ENCODE data around the gene XRN2.

DNA sequence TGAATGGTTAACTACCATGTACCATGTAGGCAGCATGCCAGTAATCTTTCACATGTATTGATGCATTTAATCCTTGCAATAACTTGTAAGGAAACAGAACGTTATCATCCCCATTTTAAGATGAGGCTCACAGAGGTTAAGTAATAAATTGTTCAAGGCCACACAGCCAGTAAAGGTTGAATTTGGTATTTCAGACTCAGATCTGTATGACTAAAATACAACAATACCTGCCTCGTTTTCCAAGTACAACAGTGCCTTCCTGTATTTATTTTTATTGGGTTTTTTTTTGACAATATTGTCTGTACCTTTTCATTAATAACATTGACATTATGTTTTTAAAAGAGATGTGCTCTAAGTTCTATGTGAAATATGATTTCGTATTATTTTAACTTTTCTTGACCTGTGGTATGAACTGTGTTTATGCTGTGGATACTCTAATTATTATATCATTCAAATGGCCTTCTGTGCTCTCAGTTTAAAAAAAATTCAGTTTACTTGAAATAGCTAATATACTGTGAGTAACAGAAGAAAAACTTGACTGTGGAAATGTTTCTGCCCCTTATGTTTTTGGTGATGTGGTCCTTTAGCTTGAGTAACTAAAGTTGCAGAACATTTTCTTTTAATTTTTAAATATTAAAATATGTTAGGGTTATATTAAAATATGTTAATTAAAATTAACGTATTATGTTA, 39.7 kb downstream of the XRN2 start:
- TF ChIP-seq, protein P1, sequence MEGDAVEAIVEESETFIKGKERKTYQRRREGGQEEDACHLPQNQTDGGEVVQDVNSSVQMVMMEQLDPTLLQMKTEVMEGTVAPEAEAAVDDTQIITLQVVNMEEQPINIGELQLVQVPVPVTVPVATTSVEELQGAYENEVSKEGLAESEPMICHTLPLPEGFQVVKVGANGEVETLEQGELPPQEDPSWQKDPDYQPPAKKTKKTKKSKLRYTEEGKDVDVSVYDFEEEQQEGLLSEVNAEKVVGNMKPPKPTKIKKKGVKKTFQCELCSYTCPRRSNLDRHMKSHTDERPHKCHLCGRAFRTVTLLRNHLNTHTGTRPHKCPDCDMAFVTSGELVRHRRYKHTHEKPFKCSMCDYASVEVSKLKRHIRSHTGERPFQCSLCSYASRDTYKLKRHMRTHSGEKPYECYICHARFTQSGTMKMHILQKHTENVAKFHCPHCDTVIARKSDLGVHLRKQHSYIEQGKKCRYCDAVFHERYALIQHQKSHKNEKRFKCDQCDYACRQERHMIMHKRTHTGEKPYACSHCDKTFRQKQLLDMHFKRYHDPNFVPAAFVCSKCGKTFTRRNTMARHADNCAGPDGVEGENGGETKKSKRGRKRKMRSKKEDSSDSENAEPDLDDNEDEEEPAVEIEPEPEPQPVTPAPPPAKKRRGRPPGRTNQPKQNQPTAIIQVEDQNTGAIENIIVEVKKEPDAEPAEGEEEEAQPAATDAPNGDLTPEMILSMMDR (IDR thresholded peaks at IDR 0.05; ENCODE audit: low read depth, low read length, missing input control) = no peak
- TF ChIP-seq, protein P2, sequence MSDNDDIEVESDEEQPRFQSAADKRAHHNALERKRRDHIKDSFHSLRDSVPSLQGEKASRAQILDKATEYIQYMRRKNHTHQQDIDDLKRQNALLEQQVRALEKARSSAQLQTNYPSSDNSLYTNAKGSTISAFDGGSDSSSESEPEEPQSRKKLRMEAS (IDR thresholded peaks at IDR 0.05) = no peak
- TF ChIP-seq FOXA1 (IDR thresholded peaks at IDR 0.05) (no peak), YY1 (IDR thresholded peaks at IDR 0.05) (no peak), JUND (IDR thresholded peaks at IDR 0.05) (no peak), TAF1 (conservative IDR thresholded peaks at IDR 0.05) (no peak), RAD21 (IDR thresholded peaks at IDR 0.05) (no peak), SP1 (IDR thresholded peaks at IDR 0.05) (no peak), EGR1 (IDR thresholded peaks at IDR 0.05; ENCODE audit: low read depth in 2 of 2) (no peak), GABPA (IDR thresholded peaks at IDR 0.05 in 1 of 2, conservative IDR thresholded peaks at IDR 0.05 in 1 of 2) (no peak), NR2F2 (IDR thresholded peaks at IDR 0.05) (no peak)
- TF ChIP-seq, protein P3, sequence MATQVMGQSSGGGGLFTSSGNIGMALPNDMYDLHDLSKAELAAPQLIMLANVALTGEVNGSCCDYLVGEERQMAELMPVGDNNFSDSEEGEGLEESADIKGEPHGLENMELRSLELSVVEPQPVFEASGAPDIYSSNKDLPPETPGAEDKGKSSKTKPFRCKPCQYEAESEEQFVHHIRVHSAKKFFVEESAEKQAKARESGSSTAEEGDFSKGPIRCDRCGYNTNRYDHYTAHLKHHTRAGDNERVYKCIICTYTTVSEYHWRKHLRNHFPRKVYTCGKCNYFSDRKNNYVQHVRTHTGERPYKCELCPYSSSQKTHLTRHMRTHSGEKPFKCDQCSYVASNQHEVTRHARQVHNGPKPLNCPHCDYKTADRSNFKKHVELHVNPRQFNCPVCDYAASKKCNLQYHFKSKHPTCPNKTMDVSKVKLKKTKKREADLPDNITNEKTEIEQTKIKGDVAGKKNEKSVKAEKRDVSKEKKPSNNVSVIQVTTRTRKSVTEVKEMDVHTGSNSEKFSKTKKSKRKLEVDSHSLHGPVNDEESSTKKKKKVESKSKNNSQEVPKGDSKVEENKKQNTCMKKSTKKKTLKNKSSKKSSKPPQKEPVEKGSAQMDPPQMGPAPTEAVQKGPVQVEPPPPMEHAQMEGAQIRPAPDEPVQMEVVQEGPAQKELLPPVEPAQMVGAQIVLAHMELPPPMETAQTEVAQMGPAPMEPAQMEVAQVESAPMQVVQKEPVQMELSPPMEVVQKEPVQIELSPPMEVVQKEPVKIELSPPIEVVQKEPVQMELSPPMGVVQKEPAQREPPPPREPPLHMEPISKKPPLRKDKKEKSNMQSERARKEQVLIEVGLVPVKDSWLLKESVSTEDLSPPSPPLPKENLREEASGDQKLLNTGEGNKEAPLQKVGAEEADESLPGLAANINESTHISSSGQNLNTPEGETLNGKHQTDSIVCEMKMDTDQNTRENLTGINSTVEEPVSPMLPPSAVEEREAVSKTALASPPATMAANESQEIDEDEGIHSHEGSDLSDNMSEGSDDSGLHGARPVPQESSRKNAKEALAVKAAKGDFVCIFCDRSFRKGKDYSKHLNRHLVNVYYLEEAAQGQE (IDR thresholded peaks at IDR 0.05) = no peak
- TF ChIP-seq, protein P4, sequence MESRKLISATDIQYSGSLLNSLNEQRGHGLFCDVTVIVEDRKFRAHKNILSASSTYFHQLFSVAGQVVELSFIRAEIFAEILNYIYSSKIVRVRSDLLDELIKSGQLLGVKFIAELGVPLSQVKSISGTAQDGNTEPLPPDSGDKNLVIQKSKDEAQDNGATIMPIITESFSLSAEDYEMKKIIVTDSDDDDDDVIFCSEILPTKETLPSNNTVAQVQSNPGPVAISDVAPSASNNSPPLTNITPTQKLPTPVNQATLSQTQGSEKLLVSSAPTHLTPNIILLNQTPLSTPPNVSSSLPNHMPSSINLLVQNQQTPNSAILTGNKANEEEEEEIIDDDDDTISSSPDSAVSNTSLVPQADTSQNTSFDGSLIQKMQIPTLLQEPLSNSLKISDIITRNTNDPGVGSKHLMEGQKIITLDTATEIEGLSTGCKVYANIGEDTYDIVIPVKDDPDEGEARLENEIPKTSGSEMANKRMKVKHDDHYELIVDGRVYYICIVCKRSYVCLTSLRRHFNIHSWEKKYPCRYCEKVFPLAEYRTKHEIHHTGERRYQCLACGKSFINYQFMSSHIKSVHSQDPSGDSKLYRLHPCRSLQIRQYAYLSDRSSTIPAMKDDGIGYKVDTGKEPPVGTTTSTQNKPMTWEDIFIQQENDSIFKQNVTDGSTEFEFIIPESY (IDR thresholded peaks at IDR 0.05) = no peak
- TF ChIP-seq, protein P5, sequence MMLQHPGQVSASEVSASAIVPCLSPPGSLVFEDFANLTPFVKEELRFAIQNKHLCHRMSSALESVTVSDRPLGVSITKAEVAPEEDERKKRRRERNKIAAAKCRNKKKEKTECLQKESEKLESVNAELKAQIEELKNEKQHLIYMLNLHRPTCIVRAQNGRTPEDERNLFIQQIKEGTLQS (IDR thresholded peaks at IDR 0.05) = no peak

All from liver (tissue), 3 donors.